H9 (cell line): Measurements from ENCODE around the gene EFCAB11. TPM values are rescaled to one million over a fixed set of nuclear protein-coding genes. Genes with fewer than 3 reads are reported as not detected.

Experiments used
- DNase-seq: peaks from one replicate; pipeline ENCODE4 v3.0.0-alpha.2; 2017
- H2AFZ ChIP-seq: one replicate; pipeline ENCODE4 v1.6.1; 2013; ENCODE audit warnings: mild to moderate bottlenecking, low read length, control low read depth, moderate library complexity
- H2AK5ac ChIP-seq: 2 replicates; pipeline ENCODE4 v1.6.1; 2013; ENCODE audit warnings: low read length, control low read depth, mixed read lengths; ENCODE audit not compliant: insufficient read length
- H2BK120ac ChIP-seq: one replicate; pipeline ENCODE4 v1.6.1; 2013; ENCODE audit warnings: low read depth, mild to moderate bottlenecking, low read length, control low read depth, inconsistent platforms; ENCODE audit not compliant: poor library complexity, severe bottlenecking
- H2BK12ac ChIP-seq: 2 replicates; pipeline ENCODE4 v1.6.1; 2013; ENCODE audit warnings: low read length, control low read depth, mixed read lengths, low read depth; ENCODE audit not compliant: insufficient read length
- H2BK15ac ChIP-seq: 2 replicates; pipeline ENCODE4 v1.6.1; 2013; ENCODE audit warnings: low read depth, low read length, control low read depth
- H2BK20ac ChIP-seq: one replicate; pipeline ENCODE4 v1.6.1; 2013; ENCODE audit warnings: low read depth, mild to moderate bottlenecking, low read length, control low read depth, inconsistent platforms; ENCODE audit not compliant: poor library complexity, severe bottlenecking
- H2BK5ac ChIP-seq: 2 replicates; pipeline ENCODE4 v1.6.1; 2013; ENCODE audit warnings: low read length, control low read depth, mixed read lengths; ENCODE audit not compliant: insufficient read length
- H3K14ac ChIP-seq: 2 replicates; pipeline ENCODE4 v1.6.1; 2013; ENCODE audit warnings: low read length, control low read depth; ENCODE audit not compliant: insufficient read depth
- H3K18ac ChIP-seq: 2 replicates; pipeline ENCODE4 v1.6.1; 2013; ENCODE audit warnings: low read depth, mild to moderate bottlenecking, mixed read lengths, low read length, control low read depth; ENCODE audit not compliant: insufficient read length
- H3K23ac ChIP-seq: 2 replicates; pipeline ENCODE4 v1.6.1; 2013; ENCODE audit warnings: low read length, control low read depth, mixed read lengths, low read depth; ENCODE audit not compliant: insufficient read length
- H3K23me2 ChIP-seq: 2 replicates; pipeline ENCODE4 v1.6.1; 2013; ENCODE audit warnings: low read depth, mild to moderate bottlenecking, mixed read lengths, low read length, control low read depth; ENCODE audit not compliant: insufficient read length, poor library complexity, severe bottlenecking
- H3K27ac ChIP-seq: 2 replicates; pipeline ENCODE4 v1.5.1; 2013; ENCODE audit warnings: low read length, control low read depth, mixed read lengths, low read depth; ENCODE audit not compliant: insufficient read length
- H3K27me3 ChIP-seq: 2 replicates; pipeline ENCODE4 v1.6.1; 2013; ENCODE audit warnings: low read length, control low read depth, inconsistent platforms; ENCODE audit not compliant: insufficient read depth
- H3K4ac ChIP-seq: 2 replicates; pipeline ENCODE4 v1.6.1; 2013; ENCODE audit warnings: low read depth, mild to moderate bottlenecking, control low read depth, inconsistent platforms, low read length, moderate library complexity
- H3K4me1 ChIP-seq: 2 replicates; pipeline ENCODE4 v1.6.1; 2013; ENCODE audit warnings: low read length, control low read depth, inconsistent platforms; ENCODE audit not compliant: insufficient read depth
- H3K4me2 ChIP-seq: 2 replicates; pipeline ENCODE4 v1.6.1; 2013; ENCODE audit warnings: low read length, control low read depth, mixed read lengths; ENCODE audit not compliant: insufficient read length, insufficient read depth
- H3K56ac ChIP-seq: 2 replicates; pipeline ENCODE4 v1.6.1; 2013; ENCODE audit warnings: low read depth, mild to moderate bottlenecking, mixed read lengths, low read length, control low read depth; ENCODE audit not compliant: insufficient read length
- H3K79me1 ChIP-seq: 2 replicates; pipeline ENCODE4 v1.6.1; 2013; ENCODE audit warnings: low read depth, mild to moderate bottlenecking, moderate library complexity, low read length, control low read depth, inconsistent platforms; ENCODE audit not compliant: insufficient read depth, poor library complexity, severe bottlenecking
- H3K79me2 ChIP-seq: 2 replicates; pipeline ENCODE4 v1.6.1; 2013; ENCODE audit warnings: low read length, control low read depth, inconsistent platforms; ENCODE audit not compliant: insufficient read depth
- H3K9ac ChIP-seq: 2 replicates; pipeline ENCODE4 v1.6.1; 2013; ENCODE audit warnings: low read length, control low read depth, mixed read lengths; ENCODE audit not compliant: insufficient read length; ENCODE audit errors: extremely low read depth
- H3K9me3 ChIP-seq: one replicate; pipeline ENCODE4 v1.6.1; 2013; ENCODE audit warnings: low read depth, low read length, inconsistent platforms; ENCODE audit not compliant: control insufficient read depth
- H3T11ph ChIP-seq: one replicate; pipeline ENCODE4 v1.6.1; 2013; ENCODE audit warnings: mild to moderate bottlenecking, low read length, control low read depth, inconsistent platforms
- H4K20me1 ChIP-seq: one replicate; pipeline ENCODE4 v1.6.1; 2013; ENCODE audit not compliant: control insufficient read depth, insufficient read length, insufficient read depth
- H4K5ac ChIP-seq: 2 replicates; pipeline ENCODE4 v1.6.1; 2013; ENCODE audit warnings: low read depth, mild to moderate bottlenecking, mixed read lengths, low read length, control low read depth; ENCODE audit not compliant: insufficient read length
- H4K8ac ChIP-seq: replicated peaks from 2 replicates; pipeline ENCODE4 v1.6.1; 2013; ENCODE audit warnings: low read length, control low read depth, mixed read lengths, low read depth; ENCODE audit not compliant: insufficient read length
- H4K91ac ChIP-seq: 2 replicates; pipeline ENCODE4 v1.6.1; 2013; ENCODE audit warnings: low read depth, mild to moderate bottlenecking, moderate library complexity, mixed read lengths, low read length, control low read depth; ENCODE audit not compliant: insufficient read length
- H3K27ac Mint-ChIP-seq, 3 experiments: 2 replicates in 2 of 3; 3 replicates in 1 of 3; pipeline ENCODE4 v1.8.0; 2020 to 2021; ENCODE audit warnings: mixed read lengths in 3 of 3, mild to moderate bottlenecking in 1 of 3, moderate library complexity in 1 of 3
- H3K27me3 Mint-ChIP-seq: 2 replicates; pipeline ENCODE4 v1.8.0; 2021; ENCODE audit warnings: low read depth, mild to moderate bottlenecking, moderate library complexity, mixed read lengths
- H3K36me3 Mint-ChIP-seq, 3 experiments: 2 replicates in 2 of 3; 3 replicates in 1 of 3; pipeline ENCODE4 v1.8.0; 2020 to 2021; ENCODE audit warnings: low read depth in 3 of 3, mixed read lengths in 3 of 3; ENCODE audit not compliant: insufficient read depth in 1 of 3
- H3K4me1 Mint-ChIP-seq, 2 experiments: 2 replicates each; pipeline ENCODE4 v1.8.0; 2020; ENCODE audit warnings: mixed read lengths in 2 of 2
- H3K4me3 Mint-ChIP-seq, 2 experiments: 2 replicates in 1 of 2; 3 replicates in 1 of 2; pipeline ENCODE4 v1.8.0; 2020 to 2021; ENCODE audit warnings: mild to moderate bottlenecking in 2 of 2, mixed read lengths in 2 of 2, moderate library complexity in 1 of 2
- H3K9me3 Mint-ChIP-seq, 2 experiments: 2 replicates in 1 of 2; 3 replicates in 1 of 2; pipeline ENCODE4 v1.8.0; 2020; ENCODE audit warnings: mild to moderate bottlenecking in 2 of 2, mixed read lengths in 2 of 2, moderate library complexity in 1 of 2
- CTCF ChIP-seq: fragments of 200-600 bp; sonication (generic); conservative IDR thresholded peaks from 3 replicates; pipeline ENCODE4 v1.8.0; 2021; ENCODE audit warnings: antibody characterized with exemption, mild to moderate bottlenecking
- WGBS: extraction: QIAGEN DNeasy Blood & Tissue Kit; methylation state at CpG from one replicate; pipeline ENCODE4 v1.1.7; 2013; ENCODE audit warnings: missing lambda C conversion rate, low lambda C conversion rate, mixed read lengths; ENCODE audit not compliant: insufficient read length; ENCODE audit errors: extremely low coverage; 5-methylcytosine and 5-hydroxymethylcytosine counted together
- total RNA-seq: library from RNA; stranded (reverse); gene quantifications from 2 replicates; pipeline ENCODE4 v1.2.1, GENCODE V29; 2021

Gene EFCAB11
- total RNA-seq, 1 experiment from 2014 or later = 17.4 TPM

DNA sequence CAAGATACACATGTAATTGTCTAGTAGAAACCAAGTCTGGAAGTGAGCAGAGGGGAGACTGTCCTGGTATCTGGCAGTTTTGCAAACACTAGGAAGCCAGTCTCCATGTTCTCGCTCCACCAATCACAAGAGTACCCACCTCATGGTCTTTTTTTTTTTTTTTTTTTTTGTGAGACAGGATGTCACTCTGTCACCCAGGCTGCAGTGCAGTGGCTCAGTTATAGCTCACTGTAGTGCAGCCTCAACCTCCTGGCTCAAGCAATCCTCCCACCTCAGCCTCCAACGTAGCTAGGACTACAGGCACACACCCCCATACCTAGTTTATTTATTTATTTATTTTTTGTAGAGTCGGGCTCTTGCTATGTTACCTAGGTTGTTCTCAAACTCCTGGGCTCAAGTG, 189.2 kb downstream of the EFCAB11 start:
- Histone ChIP-seq H3K9me3 (no peaks in the 10 kb centered on the region), H2BK15ac (no peak overlapping the region), H3T11ph (no peak overlapping the region), H3K79me1 (no peaks in the 10 kb centered on the region), H3K18ac (no peak overlapping the region), H3K27ac (no peak overlapping the region), H2BK120ac (no peak overlapping the region), H3K4ac (no peak overlapping the region), H3K4me2 (no peak overlapping the region), H3K27me3 (no peaks in the 10 kb centered on the region), H3K23me2 (no peaks in the 10 kb centered on the region), H2BK20ac (no peak overlapping the region), H4K91ac (no peak overlapping the region), H3K79me2 (no peaks in the 10 kb centered on the region), H2BK12ac (no peak overlapping the region), H4K5ac (no peak overlapping the region), H4K20me1 (no peaks in the 10 kb centered on the region), H3K56ac (no peak overlapping the region), H3K23ac (no peak overlapping the region), H3K4me1 (no peaks in the 10 kb centered on the region), H2BK5ac (no peak overlapping the region), H2AFZ (no peak overlapping the region), H3K14ac (no peak overlapping the region), H4K8ac (no peak overlapping the region), H3K9ac (no peak overlapping the region), H2AK5ac (no peak overlapping the region)
- peaks cover 7% of the 10 kb centered on the region for H3K27me3 Mint-ChIP-seq
- H3K36me3 Mint-ChIP-seq = peaks cover 0 to 5% (median 0%) of the 10 kb centered on the region in 3 experiments; a peak in 1 of 7 replicates
- no peak for TF ChIP-seq CTCF
- no peaks in the 10 kb centered on the region; a peak in 2 of 5 replicates for H3K9me3 Mint-ChIP-seq
- no peak overlapping the region for H3K4me3 Mint-ChIP-seq
- WGBS = no CpG with 5 or more reads among the region's 3 CpGs
- H3K27ac Mint-ChIP-seq = no peak overlapping the region
- no peak for DNase-seq
- H3K4me1 Mint-ChIP-seq = peaks cover 7% of the 10 kb centered on the region in 2 experiments
